K562 (cell line): ENCODE measurements around the gene JAKMIP1. TPM values are rescaled to one million over a fixed set of nuclear protein-coding genes. Genes with fewer than 3 reads are reported as not detected.

ENCODE experiments used
- ATAC-seq: fragments of 200-7000 bp; cut with Tn5 transposase; 3 replicates; pipeline ENCODE4 v1.9.1; 2020; ENCODE audit warnings: moderate library complexity
- BruUV-seq: library from RNA; stranded (reverse); fragments of 400-500 nt; replicated peaks from 2 replicates; lab custom pipeline; 2021; lab: Mats Ljungman, UMichigan
- CTCF ChIA-PET: fragments of 300-600 bp; formaldehyde crosslinking; extraction: SDS; loops from one replicate; lab custom pipeline; 2021; ENCODE audit warnings: low intra/inter-chr PET ratio; lab: Yijun Ruan, JAX
- POLR2A ChIA-PET: fragments of 300-600, 350-650 bp; sonication (Branson Sonifier 250); formaldehyde crosslinking; extraction: SDS; loops from one replicate; lab custom pipeline; 2021; ENCODE audit warnings: antibody characterized with exemption, inconsistent platforms; lab: Yijun Ruan, JAX
- DNase-seq, 4 experiments: peaks; one replicate each; pipeline versions ENCODE4 v3.0.0 to v3.0.0-alpha.2; 2011 to 2018; ENCODE audit warnings: low spot score in 3 of 4, mixed read lengths in 3 of 4; ENCODE audit errors: extremely low read depth in 1 of 4
- FAIRE-seq: peaks from 2 replicates; lab custom pipeline; 2011; peaks lifted over from hg19 to GRCh38; lab: Jason Lieb, UNC
- H2AFZ ChIP-seq: 2 replicates; pipeline ENCODE4 v1.6.0; 2011; ENCODE audit warnings: low read depth, low read length, control low read depth, inconsistent platforms
- H3K27ac ChIP-seq: fragments of 200-600 bp; 3 replicates; pipeline ENCODE4 v1.8.0; 2011; ENCODE audit warnings: low read depth, mild to moderate bottlenecking, control low read depth, inconsistent platforms, low read length, moderate library complexity, mixed read lengths; ENCODE audit errors: extremely low read depth
- H3K27me3 ChIP-seq, 2 experiments: fragments of 300-600 bp in 1 of 2; 2 replicates in 1 of 2; 3 replicates in 1 of 2; pipeline versions ENCODE4 v1.6.0 to v1.8.0; 2011; ENCODE audit warnings: inconsistent platforms in 2 of 2, low read length in 2 of 2, mild to moderate bottlenecking in 1 of 2, mixed read lengths in 1 of 2, moderate library complexity in 1 of 2; ENCODE audit not compliant: control insufficient read depth in 2 of 2, insufficient read depth in 2 of 2
- H3K36me3 ChIP-seq: fragments of 300-600 bp; 3 replicates; pipeline ENCODE4 v1.8.0; 2011; ENCODE audit warnings: mild to moderate bottlenecking, low read length, inconsistent platforms; ENCODE audit not compliant: control insufficient read depth, insufficient read depth
- H3K4me1 ChIP-seq, 2 experiments: fragments of 200-600 bp in 1 of 2; replicated peaks in 1 of 2; 2 replicates in 1 of 2; 3 replicates in 1 of 2; pipeline versions ENCODE4 v1.5.1 to v1.8.0; 2011; ENCODE audit warnings: inconsistent platforms in 2 of 2, low read length in 2 of 2, mild to moderate bottlenecking in 1 of 2, mixed read lengths in 1 of 2, moderate library complexity in 1 of 2; ENCODE audit not compliant: control insufficient read depth in 2 of 2, insufficient read depth in 2 of 2
- H3K4me2 ChIP-seq: 2 replicates; pipeline ENCODE4 v1.6.1; 2011; ENCODE audit warnings: low read length, control low read depth, inconsistent platforms, mixed read lengths; ENCODE audit not compliant: insufficient read depth
- H3K4me3 ChIP-seq: fragments of 200-600 bp; sonication (generic), shearing (Covaris generic); 2 replicates; pipeline ENCODE4 v1.5.1; 2016; ENCODE audit warnings: control low read depth, inconsistent platforms
- H3K79me2 ChIP-seq: fragments of 200-600 bp; 3 replicates; pipeline ENCODE4 v1.8.0; 2011; ENCODE audit warnings: low read length, inconsistent platforms; ENCODE audit not compliant: control insufficient read depth, insufficient read depth
- H3K9ac ChIP-seq, 2 experiments: 2 replicates each; pipeline versions ENCODE4 v1.6.0 to v1.6.1; 2011; ENCODE audit warnings: low read depth in 2 of 2, low read length in 2 of 2, control low read depth in 1 of 2, inconsistent platforms in 1 of 2, mild to moderate bottlenecking in 1 of 2, mixed read lengths in 1 of 2; ENCODE audit not compliant: insufficient read depth in 1 of 2
- H3K9me1 ChIP-seq: one replicate; pipeline ENCODE4 v1.6.0; 2011; ENCODE audit warnings: inconsistent platforms, mild to moderate bottlenecking, low read length, moderate library complexity; ENCODE audit not compliant: control insufficient read depth, insufficient read depth
- H3K9me3 ChIP-seq: replicated peaks from 2 replicates; pipeline ENCODE4 v1.5.1; 2011; ENCODE audit warnings: low read depth, low read length, inconsistent platforms; ENCODE audit not compliant: control insufficient read depth, insufficient read depth
- H4K20me1 ChIP-seq: replicated peaks from 2 replicates; pipeline ENCODE4 v1.6.1; 2011; ENCODE audit warnings: low read length, inconsistent platforms, mixed read lengths; ENCODE audit not compliant: control insufficient read depth, insufficient read depth
- CBX1 ChIP-seq: sonication (generic); IDR thresholded peaks from 2 replicates; pipeline ENCODE4 v1.6.1; 2016; ENCODE audit warnings: antibody characterized with exemption, low read depth, mild to moderate bottlenecking
- CREM ChIP-seq: IDR thresholded peaks from 2 replicates; pipeline ENCODE4 v1.6.1; 2014; ENCODE audit warnings: antibody characterized with exemption, low read depth
- DMBX1 ChIP-seq: fragments of 250-450 bp; sonication (Bioruptor Pico); IDR thresholded peaks from 2 replicates; pipeline ENCODE4 v1.8.0; 2022; ENCODE audit warnings: inconsistent platforms, mild to moderate bottlenecking, moderate library complexity, borderline replicate concordance
- ETS1 ChIP-seq: conservative IDR thresholded peaks from 2 replicates; pipeline ENCODE4 v1.6.1; 2011; ENCODE audit warnings: low read depth, mild to moderate bottlenecking, low read length; ENCODE audit not compliant: control insufficient read depth
- EZH2 ChIP-seq: IDR thresholded peaks from 2 replicates; pipeline ENCODE4 v1.6.1; 2012; ENCODE audit warnings: low read depth, mild to moderate bottlenecking, inconsistent platforms, low read length, borderline replicate concordance
- FOXO4 ChIP-seq: fragments of 450-650 bp; formaldehyde crosslinking; IDR thresholded peaks from 2 replicates; pipeline ENCODE4 v1.4.0; 2020; ENCODE audit warnings: mild to moderate bottlenecking, moderate library complexity
- LEF1 ChIP-seq: fragments of 450-650 bp; IDR thresholded peaks from 2 replicates; pipeline ENCODE4 v1.6.1; 2016; ENCODE audit warnings: mild to moderate bottlenecking
- MITF ChIP-seq: IDR thresholded peaks from 2 replicates; pipeline ENCODE4 v1.6.1; 2014; ENCODE audit warnings: antibody characterized with exemption
- RCOR1 ChIP-seq, 2 experiments: IDR thresholded peaks; 2 replicates each; pipeline ENCODE4 v1.6.1; 2012; ENCODE audit warnings: low read depth in 2 of 2, low read length in 2 of 2, borderline replicate concordance in 1 of 2, improper control_type of control experiment in 1 of 2
- RNF2 ChIP-seq: sonication (generic); IDR thresholded peaks from 2 replicates; pipeline ENCODE4 v1.6.1; 2016
- SFPQ ChIP-seq: fragments of 200-400 bp; formaldehyde crosslinking; IDR thresholded peaks from 2 replicates; pipeline ENCODE4 v1.6.1; 2017; ENCODE audit warnings: mild to moderate bottlenecking, low read depth, low read length, moderate library complexity
- USF2 ChIP-seq: sonication (generic); formaldehyde crosslinking; IDR thresholded peaks from 2 replicates; pipeline ENCODE4 v1.5.0; 2020; ENCODE audit warnings: missing genetic modification reagents
- ZC3H8 ChIP-seq: fragments of 450-650 bp; IDR thresholded peaks from 2 replicates; pipeline ENCODE4 v1.6.1; 2017
- WGBS: fragments of 100-300 bp; shearing (Covaris generic); methylation state at CpG from one replicate; pipeline ENCODE4 v1.1.6; 2016; ENCODE audit warnings: low coverage, mixed read lengths; ENCODE audit not compliant: insufficient coverage; ENCODE audit errors: missing lambda C conversion rate; 5-methylcytosine and 5-hydroxymethylcytosine counted together
- in situ Hi-C: fragments of 300-500 bp; cut with MboI; formaldehyde crosslinking; loops from 4 replicates; pipeline ENCODE4 v1.15.0; 2018; ENCODE audit warnings: inconsistent platforms, mixed read lengths
- intact Hi-C: fragments of 100-400 bp; cut with micrococcal nuclease; formaldehyde crosslinking; loops from 2 replicates; pipeline ENCODE4 v1.14.2; 2022
- polyA plus RNA-seq, 8 experiments: library from polyadenylated mRNA; depleted of rRNA in 4 of 8; stranded (reverse) in 5 of 8; unstranded in 3 of 8; fragments of >200 nt; fragmentation: Nextera tagmentation in 2 of 8; fragmentation: Illumina TruSeq in 1 of 8; extraction: Ambion mirVana in 2 of 8; extraction: Trizol in 1 of 8; gene quantifications; 2 replicates each; pipeline versions ENCODE4 v1.2.1 to v1.2.3, GENCODE V29; 2011 to 2014; ENCODE audit warnings: inconsistent platforms in 1 of 8, missing spikeins in 1 of 8
- total RNA-seq, 7 experiments: library from RNA; depleted of rRNA in 6 of 7; stranded (reverse); fragments of >200 nt in 6 of 7; fragmentation: Illumina TruSeq in 2 of 7; extraction: Trizol in 2 of 7; gene quantifications; 2 replicates each; pipeline versions ENCODE4 v1.2.1 to v1.2.3, GENCODE V29; 2011 to 2021; ENCODE audit warnings: low replicate concordance in 1 of 7

The JAKMIP1 gene
- total and polyA plus RNA-seq, 9 of the 15 experiments (the other 6 are each of a cell fraction or from before 2014, with no cell fraction given) = not detected

GRCh38 chr4:6029254-6029653, 171.1 kb downstream of the JAKMIP1 start:
- H2AFZ ChIP-seq = no peak overlapping the region
- H3K79me2 ChIP-seq = no peaks in the 10 kb centered on the region
- H3K4me3 ChIP-seq = no peak overlapping the region
- intact Hi-C loops (no loop called here), in situ Hi-C loops (no loop called here)
- TF ChIP-seq DMBX1 (CRISPR knock-in tag) (no peak), SFPQ (no peak), LEF1 (no peak), CREM (no peak), RNF2 (no peak), CBX1 (no peak), ZC3H8 (no peak), RCOR1 (IDR thresholded peaks at IDR 0.05; ENCODE audit: borderline replicate concordance in 1 of 2, low read depth in 2 of 2, low read length in 2 of 2) (no peak), MITF (no peak), EZH2 (no peak), USF2 (CRISPR knock-in tag) (no peak), ETS1 (no peak), FOXO4 (CRISPR knock-in tag) (no peak)
- 0% methylated on average over 6 of the region's 6 CpGs for WGBS
- BruUV-seq = no TSS peak
- FAIRE-seq (no peak), DNase-seq (no peak), ATAC-seq (no peak)
- H3K4me2 ChIP-seq = no peak overlapping the region
- H3K9me1 ChIP-seq = no peaks in the 10 kb centered on the region
- peaks cover 5 to 49% of the 10 kb centered on the region in 2 experiments; a peak in 4 of 5 replicates for H3K27me3 ChIP-seq
- no peaks in the 10 kb centered on the region for H3K9me3 ChIP-seq
- ChIA-PET POLR2A (no interaction called here), CTCF (no interaction called here)
- H3K9ac ChIP-seq = no peak overlapping the region
- H3K4me1 ChIP-seq = no peaks in the 10 kb centered on the region
- no peaks in the 10 kb centered on the region for H4K20me1 ChIP-seq
- no peak overlapping the region for H3K27ac ChIP-seq
- no peaks in the 10 kb centered on the region for H3K36me3 ChIP-seq
